SH-SY5Y (cell line): Measurements from ENCODE around the gene KMT2D.

Source experiments
- GATA2 ChIP-seq: IDR thresholded peaks from 2 replicates; pipeline ENCODE4 v1.6.1; 2011; ENCODE audit warnings: mild to moderate bottlenecking, low read depth, low read length
- GATA3 ChIP-seq: IDR thresholded peaks from 2 replicates; pipeline ENCODE4 v1.6.1; 2011; ENCODE audit warnings: low read depth, mild to moderate bottlenecking, low read length, moderate library complexity

GRCh38 chr12:49038291-49038955 is 22.2 kb downstream of the KMT2D start:
- no peak for TF ChIP-seq GATA2
- no peak for TF ChIP-seq GATA3
